Measurements from ENCODE around the gene CNOT4.
"Not testable (repeated sequence)": the region's sequence is repeated elsewhere in the genome, so short reads cannot be mapped to it uniquely, and the experiment has no call there.

Gene CNOT4

DNA sequence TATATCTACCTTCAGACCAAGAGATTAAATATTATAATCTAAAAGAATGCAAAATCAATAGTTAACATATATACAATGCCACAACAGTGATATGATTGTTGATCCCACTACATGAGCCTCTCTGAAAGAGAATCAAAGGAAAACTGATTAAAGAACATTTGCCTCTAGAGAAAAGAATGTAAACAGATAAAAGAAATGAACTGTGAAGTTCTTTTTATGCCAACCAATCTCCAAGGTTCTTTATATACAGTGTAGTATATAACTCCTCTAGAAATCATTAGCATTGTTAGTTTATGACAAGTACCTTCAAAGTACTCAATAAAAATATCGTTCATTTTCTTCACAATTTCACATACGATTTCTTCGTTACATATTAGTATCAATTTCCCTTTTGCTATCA lies 20.1 kb downstream of the CNOT4 start:
- Histone ChIP-seq H3K27ac (ENCODE audit: low read length) (no peak overlapping the region), H3K9me3 (ENCODE audit: control insufficient read depth in 2 of 2, low read length in 2 of 2) (no peaks in the 10 kb centered on the region), H3K4me1 (ENCODE audit: control insufficient read depth, insufficient read depth, low read length) (peaks cover 2% of the 10 kb centered on the region), H3K36me3 (ENCODE audit: control insufficient read depth in 2 of 2, insufficient read depth in 2 of 2, low read length in 2 of 2) (no peaks in the 10 kb centered on the region), H3K27me3 (ENCODE audit: control insufficient read depth in 1 of 2, insufficient read depth in 2 of 2, low read length in 2 of 2) (no peaks in the 10 kb centered on the region), H3K9ac (ENCODE audit: low read length in 2 of 2) (no peak overlapping the region), H3K4me3 (ENCODE audit: low read length in 2 of 2) (no peak overlapping the region)

GRCh38 chr7:135486261-135486920 lies 23.5 kb downstream of the CNOT4 start:
- H3K27ac ChIP-seq (ENCODE audit: low read length) = no peak overlapping the region
- H3K4me1 ChIP-seq (ENCODE audit: control insufficient read depth, insufficient read depth, low read length) = peaks cover 2% of the 10 kb centered on the region
- no peak overlapping the region for H3K4me3 ChIP-seq (ENCODE audit: low read length in 2 of 2)
- no peaks in the 10 kb centered on the region for H3K9me3 ChIP-seq (ENCODE audit: control insufficient read depth in 2 of 2, low read length in 2 of 2)
- no peaks in the 10 kb centered on the region for H3K36me3 ChIP-seq (ENCODE audit: control insufficient read depth in 2 of 2, insufficient read depth in 2 of 2, low read length in 2 of 2)
- no peaks in the 10 kb centered on the region for H3K27me3 ChIP-seq (ENCODE audit: control insufficient read depth in 1 of 2, insufficient read depth in 2 of 2, low read length in 2 of 2)
- no peak overlapping the region for H3K9ac ChIP-seq (ENCODE audit: low read length in 2 of 2)

GRCh38 chr7:135481598-135481979 lies 28.3 kb downstream of the CNOT4 start:
- Histone ChIP-seq H3K9me3 (ENCODE audit: control insufficient read depth in 2 of 2, low read length in 2 of 2) (no peaks in the 10 kb centered on the region), H3K4me3 (ENCODE audit: low read length in 2 of 2) (no peak overlapping the region), H3K4me1 (ENCODE audit: control insufficient read depth, insufficient read depth, low read length) (no peaks in the 10 kb centered on the region), H3K27me3 (ENCODE audit: control insufficient read depth in 1 of 2, insufficient read depth in 2 of 2, low read length in 2 of 2) (no peaks in the 10 kb centered on the region), H3K36me3 (ENCODE audit: control insufficient read depth in 2 of 2, insufficient read depth in 2 of 2, low read length in 2 of 2) (no peaks in the 10 kb centered on the region), H3K27ac (ENCODE audit: low read length) (no peak overlapping the region), H3K9ac (ENCODE audit: low read length in 2 of 2) (no peak overlapping the region)

DNA sequence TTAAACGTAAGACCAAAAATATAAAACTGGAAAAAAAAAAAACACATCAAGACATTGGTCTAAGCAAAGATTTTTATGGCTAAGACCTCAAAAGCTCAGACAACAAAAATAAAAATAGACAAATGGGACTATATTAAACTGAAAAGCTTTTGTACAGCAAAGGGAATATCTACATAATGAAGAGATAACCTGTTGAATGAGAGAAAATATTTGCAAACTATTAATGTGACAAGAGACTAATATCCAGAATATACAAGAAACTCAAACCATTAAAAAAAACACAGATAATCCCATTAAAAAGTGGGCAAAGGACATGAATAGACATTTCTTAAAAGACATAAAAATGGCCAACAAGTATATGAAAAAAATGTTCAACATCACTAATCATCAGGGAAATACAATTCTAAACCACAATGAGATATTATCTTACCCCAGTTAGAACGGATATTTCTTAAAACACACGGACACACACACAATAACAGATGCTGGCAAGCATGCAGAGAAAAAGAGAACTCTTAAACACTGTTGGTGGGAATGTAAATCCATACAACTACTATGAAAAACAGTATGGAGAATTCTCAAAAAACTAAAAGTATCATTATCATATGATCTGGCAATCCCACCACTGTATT lies 28.8 kb downstream of the CNOT4 start:
- H3K9ac ChIP-seq (ENCODE audit: low read length in 2 of 2) = no peak overlapping the region
- H3K9me3 ChIP-seq (ENCODE audit: control insufficient read depth in 2 of 2, low read length in 2 of 2) = no peaks in the 10 kb centered on the region
- H3K36me3 ChIP-seq (ENCODE audit: control insufficient read depth in 2 of 2, insufficient read depth in 2 of 2, low read length in 2 of 2) = no peaks in the 10 kb centered on the region
- no peaks in the 10 kb centered on the region for H3K4me1 ChIP-seq (ENCODE audit: control insufficient read depth, insufficient read depth, low read length)
- H3K27ac ChIP-seq (ENCODE audit: low read length) = no peak overlapping the region
- H3K4me3 ChIP-seq (ENCODE audit: low read length in 2 of 2) = no peak overlapping the region
- H3K27me3 ChIP-seq (ENCODE audit: control insufficient read depth in 1 of 2, insufficient read depth in 2 of 2, low read length in 2 of 2) = no peaks in the 10 kb centered on the region

GRCh38 chr7:135475521-135475920 lies 34.4 kb downstream of the CNOT4 start:
- Histone ChIP-seq H3K27me3 (ENCODE audit: control insufficient read depth in 1 of 2, insufficient read depth in 2 of 2, low read length in 2 of 2) (no peaks in the 10 kb centered on the region), H3K4me1 (ENCODE audit: control insufficient read depth, insufficient read depth, low read length) (no peaks in the 10 kb centered on the region), H3K36me3 (ENCODE audit: control insufficient read depth in 2 of 2, insufficient read depth in 2 of 2, low read length in 2 of 2) (no peaks in the 10 kb centered on the region), H3K9me3 (ENCODE audit: control insufficient read depth in 2 of 2, low read length in 2 of 2) (no peaks in the 10 kb centered on the region), H3K27ac (ENCODE audit: low read length) (no peak overlapping the region), H3K9ac (ENCODE audit: low read length in 2 of 2) (no peak overlapping the region), H3K4me3 (ENCODE audit: low read length in 2 of 2) (no peak overlapping the region)

GRCh38 chr7:135469705-135470104 lies 40.2 kb downstream of the CNOT4 start:
- H3K36me3 ChIP-seq (ENCODE audit: control insufficient read depth in 2 of 2, insufficient read depth in 2 of 2, low read length in 2 of 2); H3K9ac ChIP-seq (ENCODE audit: low read length in 2 of 2); H3K4me3 ChIP-seq (ENCODE audit: low read length in 2 of 2); H3K4me1 ChIP-seq (ENCODE audit: control insufficient read depth, insufficient read depth, low read length); H3K27ac ChIP-seq (ENCODE audit: low read length); H3K27me3 ChIP-seq (ENCODE audit: control insufficient read depth in 1 of 2, insufficient read depth in 2 of 2, low read length in 2 of 2); H3K9me3 ChIP-seq (ENCODE audit: control insufficient read depth in 2 of 2, low read length in 2 of 2): not testable (repeated sequence)

- H3K4me1 ChIP-seq (ENCODE audit: control insufficient read depth, insufficient read depth, low read length) = no peaks in the 10 kb centered on the region
- no peaks in the 10 kb centered on the region for H3K27me3 ChIP-seq (ENCODE audit: control insufficient read depth in 1 of 2, insufficient read depth in 2 of 2, low read length in 2 of 2)
- H3K9ac ChIP-seq (ENCODE audit: low read length in 2 of 2) = no peak overlapping the region
- H3K36me3 ChIP-seq (ENCODE audit: control insufficient read depth in 2 of 2, insufficient read depth in 2 of 2, low read length in 2 of 2) = no peaks in the 10 kb centered on the region
- H3K27ac ChIP-seq (ENCODE audit: low read length) = no peak overlapping the region
- no peaks in the 10 kb centered on the region for H3K9me3 ChIP-seq (ENCODE audit: control insufficient read depth in 2 of 2, low read length in 2 of 2)
- no peak overlapping the region for H3K4me3 ChIP-seq (ENCODE audit: low read length in 2 of 2)
Observed at GRCh38 chr7:135467207-135467711, 42.6 kb downstream of the CNOT4 start.

- H3K4me3 ChIP-seq (ENCODE audit: low read length in 2 of 2) = no peak overlapping the region
- no peak overlapping the region for H3K27ac ChIP-seq (ENCODE audit: low read length)
- no peaks in the 10 kb centered on the region for H3K27me3 ChIP-seq (ENCODE audit: control insufficient read depth in 1 of 2, insufficient read depth in 2 of 2, low read length in 2 of 2)
- no peak overlapping the region for H3K9ac ChIP-seq (ENCODE audit: low read length in 2 of 2)
- no peaks in the 10 kb centered on the region for H3K4me1 ChIP-seq (ENCODE audit: control insufficient read depth, insufficient read depth, low read length)
- H3K9me3 ChIP-seq (ENCODE audit: control insufficient read depth in 2 of 2, low read length in 2 of 2) = no peaks in the 10 kb centered on the region
- no peaks in the 10 kb centered on the region for H3K36me3 ChIP-seq (ENCODE audit: control insufficient read depth in 2 of 2, insufficient read depth in 2 of 2, low read length in 2 of 2)
Observed at GRCh38 chr7:135466442-135467206, 43.3 kb downstream of the CNOT4 start.

GRCh38 chr7:135463908-135464307 lies 46.0 kb downstream of the CNOT4 start:
- no peak overlapping the region for H3K4me3 ChIP-seq (ENCODE audit: low read length in 2 of 2)
- no peaks in the 10 kb centered on the region for H3K4me1 ChIP-seq (ENCODE audit: control insufficient read depth, insufficient read depth, low read length)
- H3K27me3 ChIP-seq (ENCODE audit: control insufficient read depth in 1 of 2, insufficient read depth in 2 of 2, low read length in 2 of 2) = no peaks in the 10 kb centered on the region
- no peaks in the 10 kb centered on the region for H3K9me3 ChIP-seq (ENCODE audit: control insufficient read depth in 2 of 2, low read length in 2 of 2)
- no peaks in the 10 kb centered on the region for H3K36me3 ChIP-seq (ENCODE audit: control insufficient read depth in 2 of 2, insufficient read depth in 2 of 2, low read length in 2 of 2)
- no peak overlapping the region for H3K9ac ChIP-seq (ENCODE audit: low read length in 2 of 2)
- no peak overlapping the region for H3K27ac ChIP-seq (ENCODE audit: low read length)

- no peaks in the 10 kb centered on the region for H3K36me3 ChIP-seq (ENCODE audit: control insufficient read depth in 2 of 2, insufficient read depth in 2 of 2, low read length in 2 of 2)
- H3K4me3 ChIP-seq (ENCODE audit: low read length in 2 of 2) = no peak overlapping the region
- no peak overlapping the region for H3K27ac ChIP-seq (ENCODE audit: low read length)
- H3K4me1 ChIP-seq (ENCODE audit: control insufficient read depth, insufficient read depth, low read length) = no peaks in the 10 kb centered on the region
- no peaks in the 10 kb centered on the region for H3K27me3 ChIP-seq (ENCODE audit: control insufficient read depth in 1 of 2, insufficient read depth in 2 of 2, low read length in 2 of 2)
- no peak overlapping the region for H3K9ac ChIP-seq (ENCODE audit: low read length in 2 of 2)
- H3K9me3 ChIP-seq (ENCODE audit: control insufficient read depth in 2 of 2, low read length in 2 of 2) = no peaks in the 10 kb centered on the region
Observed at GRCh38 chr7:135459951-135460567, 49.8 kb downstream of the CNOT4 start.

Data from stomach smooth muscle (tissue), 2 donors.